Measurements from ENCODE around the gene PRKCA.
A peak's percentile ranks its signal among the peaks of the same experiment; 100 is the strongest.
"Not testable (repeated sequence)": the region's sequence is repeated elsewhere in the genome, so short reads cannot be mapped to it uniquely, and the experiment has no call there.

The PRKCA gene

DNA sequence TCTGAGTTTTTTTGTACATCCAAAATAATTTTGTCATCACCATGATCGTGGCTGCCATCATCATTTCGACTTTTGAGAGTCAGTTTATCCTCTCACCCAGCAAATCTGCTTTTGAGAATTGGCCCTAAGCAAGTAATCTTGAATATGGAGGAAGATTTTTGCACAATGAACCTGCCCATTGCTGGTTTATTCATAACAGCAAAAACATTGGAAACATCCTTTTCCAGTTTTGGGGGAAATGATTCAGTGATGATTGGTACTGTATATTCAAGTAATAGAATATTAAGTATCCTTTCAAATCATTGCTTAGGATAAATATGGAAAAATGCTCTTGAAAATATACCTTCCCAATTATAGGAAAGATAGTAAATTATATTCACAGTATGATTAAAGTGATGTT lies 53.1 kb downstream of the PRKCA start:
- no peak for DNase-seq

DNA sequence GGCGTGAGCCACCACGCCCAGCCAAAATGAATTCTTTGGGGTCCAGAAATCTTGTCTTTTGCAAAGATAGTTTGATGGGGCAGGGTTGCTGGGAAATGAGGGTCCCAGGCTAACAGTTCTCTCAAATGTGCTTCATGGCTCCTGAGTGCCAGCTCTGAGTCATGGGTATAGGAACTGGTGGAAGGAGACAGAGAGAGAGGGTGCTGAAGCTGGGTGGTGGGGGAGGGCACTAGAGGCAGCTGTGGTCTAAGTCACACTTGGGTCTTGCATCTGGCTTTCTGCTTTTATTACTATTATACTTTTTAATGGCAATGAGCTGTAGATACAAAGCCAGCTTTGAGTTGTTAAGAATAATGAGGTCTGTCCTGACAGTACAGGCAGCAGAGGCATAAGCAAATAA lies 54.6 kb downstream of the PRKCA start:
- DNase-seq: no peak

DNA sequence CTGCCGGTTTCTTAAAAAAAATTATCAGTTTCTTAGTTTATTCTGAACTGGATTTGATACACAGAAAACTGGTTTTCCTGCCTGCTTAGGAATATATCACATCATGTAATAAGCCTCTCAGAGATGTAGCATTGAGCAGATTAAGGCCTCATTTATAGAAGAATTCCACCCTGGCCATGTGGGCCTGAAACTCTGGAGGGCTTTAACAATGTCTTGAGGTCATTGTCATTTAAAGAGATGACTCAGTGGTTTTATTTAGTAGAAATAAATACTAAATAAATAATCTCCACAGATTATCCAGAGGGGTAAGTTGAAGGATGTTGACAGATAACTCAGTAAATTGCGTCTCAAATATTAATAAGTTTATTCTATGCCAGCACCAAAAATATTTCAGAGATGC lies 56.9 kb downstream of the PRKCA start:
- no peak for DNase-seq

DNA sequence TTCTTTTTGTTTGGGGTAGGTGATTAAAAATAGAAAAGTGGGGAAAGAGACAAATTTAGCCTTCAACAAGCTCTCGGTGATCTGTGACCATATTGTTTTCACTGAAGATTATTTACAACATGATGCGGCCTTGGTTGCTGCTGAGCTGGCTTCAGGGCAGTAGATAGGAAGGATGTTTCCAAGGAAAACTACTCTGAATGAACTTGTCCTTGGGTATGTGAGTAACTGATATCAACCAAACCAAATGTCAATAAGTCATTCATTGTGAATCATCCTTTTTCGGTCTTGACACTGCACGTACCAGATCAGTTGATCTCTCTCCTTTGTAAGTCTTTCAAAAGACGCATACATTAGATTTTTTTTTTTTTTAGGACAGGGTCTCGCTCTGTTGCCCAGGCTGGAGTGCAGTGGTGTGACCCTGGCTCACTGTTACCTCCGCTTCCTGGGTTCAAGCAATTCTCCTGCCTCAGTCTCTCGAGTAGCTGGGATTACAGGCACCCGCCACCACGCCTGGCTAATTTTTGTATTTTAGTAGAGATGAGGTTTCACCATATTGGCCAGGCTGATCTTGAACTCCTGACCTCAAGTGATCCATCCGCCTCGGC lies 58.6 kb downstream of the PRKCA start:
- not testable (repeated sequence) for DNase-seq

DNA sequence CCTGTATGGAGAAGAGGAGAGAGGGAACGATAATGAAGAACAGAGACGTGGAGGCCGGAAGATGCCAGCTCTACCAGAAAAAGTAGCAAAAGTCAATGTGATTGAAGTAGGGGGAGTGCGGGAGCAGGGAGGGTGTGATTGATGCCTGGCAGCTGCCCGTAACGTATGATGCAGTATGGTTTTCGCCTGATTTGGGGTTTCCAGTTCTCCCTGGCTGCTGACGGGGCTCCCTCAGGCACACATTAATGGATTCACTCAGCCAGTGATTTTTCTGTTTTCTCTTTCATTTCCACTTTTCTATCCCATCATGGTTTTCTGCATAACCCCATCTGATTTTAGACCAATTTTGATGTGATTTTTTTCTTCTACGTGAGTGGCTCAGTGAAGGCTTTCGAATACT lies 62.1 kb downstream of the PRKCA start:
- no peak for DNase-seq

DNA sequence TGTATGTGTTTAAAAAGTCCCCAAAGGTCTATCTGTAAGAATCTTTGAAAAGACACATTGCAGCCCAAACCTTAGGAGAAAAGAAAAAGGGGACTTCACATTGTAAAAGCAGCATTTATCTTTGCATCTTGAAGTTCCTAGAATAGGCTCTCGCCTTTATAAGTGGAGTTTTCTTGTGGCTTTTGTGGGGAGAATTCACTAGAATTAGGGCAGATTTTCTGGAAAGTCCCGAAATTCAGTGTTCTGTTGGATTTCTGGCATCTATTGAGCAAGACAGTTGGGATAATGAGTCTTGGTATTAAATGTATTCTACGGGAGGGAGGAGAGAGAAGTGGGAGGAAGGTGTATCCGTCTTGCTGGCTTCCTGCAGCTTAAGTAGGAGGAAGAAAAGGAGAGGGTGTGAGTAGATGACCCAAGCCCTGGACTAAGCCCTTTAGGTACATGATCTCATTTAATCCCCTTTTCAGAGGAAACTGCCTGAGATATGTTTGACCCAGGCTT lies 62.6 kb downstream of the PRKCA start:
- DNase-seq: peak; percentile 46

DNA sequence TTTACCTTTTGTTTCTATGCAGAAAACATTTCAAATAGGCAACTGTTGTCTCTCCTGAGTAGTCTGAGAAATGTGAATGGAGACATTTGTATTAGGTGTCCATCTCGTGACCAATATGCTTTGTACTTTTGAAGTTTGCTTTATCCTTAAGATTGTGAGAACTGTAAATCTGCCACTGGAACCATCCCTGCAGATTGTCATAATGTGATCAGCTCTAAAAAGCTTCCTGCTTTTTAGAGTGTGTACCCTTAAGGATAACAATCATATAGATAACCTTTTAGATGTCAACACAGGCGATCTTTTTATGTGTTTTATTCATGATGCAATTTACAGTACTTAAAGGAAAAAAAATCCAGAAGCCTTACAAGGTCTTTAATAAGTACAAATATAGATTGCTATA lies 63.5 kb downstream of the PRKCA start:
- no peak for DNase-seq

DNA sequence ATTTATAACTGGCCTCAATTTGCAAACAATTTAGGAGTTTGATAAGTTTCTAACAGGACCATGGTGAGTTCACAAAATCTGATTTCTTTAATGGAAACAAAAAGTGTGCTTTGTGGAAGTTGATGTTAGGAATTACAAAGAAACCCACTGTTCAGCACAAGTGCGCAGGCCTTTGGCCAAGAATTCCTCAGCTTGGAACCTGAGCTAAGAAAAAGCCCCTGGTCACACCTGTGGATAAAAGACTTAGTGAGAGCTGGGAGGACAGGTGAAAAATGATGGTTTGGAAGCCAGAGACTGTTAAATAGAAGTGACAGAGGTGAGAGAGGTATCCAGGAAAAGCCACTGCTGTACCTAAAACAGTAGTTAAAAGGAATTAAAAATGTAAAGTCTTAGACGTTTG lies 64.7 kb downstream of the PRKCA start:
- no peak for DNase-seq

DNA sequence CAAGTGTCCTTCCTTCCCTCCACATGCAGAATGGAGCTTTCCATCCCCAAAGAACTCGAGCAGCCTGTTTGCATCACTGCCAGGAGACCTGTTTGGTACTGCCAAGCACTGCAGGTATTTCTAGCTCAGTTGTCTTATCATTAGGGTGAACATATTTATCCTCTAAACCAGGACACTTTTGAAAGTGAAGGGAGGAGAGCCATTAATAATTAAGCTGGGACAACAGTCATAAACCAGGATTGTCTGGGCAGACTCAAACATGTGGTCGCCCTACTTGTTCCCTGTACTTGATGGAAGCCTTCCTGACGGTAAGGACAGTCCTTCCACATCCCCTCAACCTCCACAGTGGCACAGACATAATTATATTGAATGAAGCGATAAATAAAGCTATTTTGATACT lies 67.4 kb downstream of the PRKCA start:
- no peak for DNase-seq

DNA sequence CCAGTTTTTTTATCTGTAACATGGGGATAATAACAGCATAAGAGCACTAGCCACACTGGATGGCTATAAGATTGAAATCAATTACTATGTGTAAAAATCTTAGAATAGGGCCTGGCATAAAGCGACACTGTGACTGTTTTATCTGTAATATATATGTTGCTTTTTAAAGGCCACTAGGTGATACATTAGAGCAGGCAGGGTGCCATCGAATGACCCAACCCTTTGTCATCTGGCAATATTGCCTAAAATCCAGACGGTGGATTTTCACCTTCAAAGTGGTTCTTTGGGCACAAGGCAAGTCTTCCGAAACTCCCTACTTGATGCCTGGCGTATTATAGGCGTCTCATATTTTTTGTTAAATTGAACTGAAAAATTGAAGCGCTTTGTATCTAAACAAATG lies 69.1 kb downstream of the PRKCA start:
- no peak for DNase-seq

DNA sequence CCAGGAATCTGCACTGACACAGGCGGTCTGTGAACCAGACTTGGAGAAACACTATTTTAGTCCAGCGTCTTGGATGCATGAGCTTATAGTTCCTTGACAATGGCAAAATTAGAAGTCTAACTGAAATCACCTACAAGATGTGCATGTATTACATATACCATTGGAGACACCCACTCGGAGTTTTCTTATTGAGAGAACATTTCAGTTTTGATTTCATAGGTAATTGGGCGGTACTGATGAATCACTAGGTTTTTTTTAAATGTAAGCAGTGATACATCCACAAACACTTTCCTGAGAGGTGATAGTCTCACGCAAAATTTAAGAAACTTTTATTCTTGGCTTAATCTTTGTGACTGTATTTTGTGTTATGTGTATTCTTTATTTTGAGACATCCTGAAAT lies 69.8 kb downstream of the PRKCA start:
- no peak for DNase-seq

DNA sequence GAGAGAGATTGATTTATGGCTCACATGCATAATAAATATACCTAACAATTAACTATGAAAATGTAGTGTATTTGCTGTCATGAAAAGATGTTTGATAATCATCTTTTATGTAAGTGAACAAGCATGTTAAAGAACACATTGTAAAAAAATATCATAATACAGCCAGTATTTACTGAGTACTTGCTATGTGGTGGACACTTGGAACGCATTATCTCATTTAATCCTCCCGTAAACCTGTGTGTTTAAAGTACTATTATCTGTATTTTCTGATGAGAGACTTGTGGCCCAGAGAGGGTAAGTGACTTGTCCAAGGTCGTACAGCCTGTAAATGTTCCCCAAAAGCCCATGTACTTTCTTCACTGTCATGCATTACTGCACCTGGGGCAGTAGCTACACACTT lies 70.7 kb downstream of the PRKCA start:
- DNase-seq: no peak

DNA sequence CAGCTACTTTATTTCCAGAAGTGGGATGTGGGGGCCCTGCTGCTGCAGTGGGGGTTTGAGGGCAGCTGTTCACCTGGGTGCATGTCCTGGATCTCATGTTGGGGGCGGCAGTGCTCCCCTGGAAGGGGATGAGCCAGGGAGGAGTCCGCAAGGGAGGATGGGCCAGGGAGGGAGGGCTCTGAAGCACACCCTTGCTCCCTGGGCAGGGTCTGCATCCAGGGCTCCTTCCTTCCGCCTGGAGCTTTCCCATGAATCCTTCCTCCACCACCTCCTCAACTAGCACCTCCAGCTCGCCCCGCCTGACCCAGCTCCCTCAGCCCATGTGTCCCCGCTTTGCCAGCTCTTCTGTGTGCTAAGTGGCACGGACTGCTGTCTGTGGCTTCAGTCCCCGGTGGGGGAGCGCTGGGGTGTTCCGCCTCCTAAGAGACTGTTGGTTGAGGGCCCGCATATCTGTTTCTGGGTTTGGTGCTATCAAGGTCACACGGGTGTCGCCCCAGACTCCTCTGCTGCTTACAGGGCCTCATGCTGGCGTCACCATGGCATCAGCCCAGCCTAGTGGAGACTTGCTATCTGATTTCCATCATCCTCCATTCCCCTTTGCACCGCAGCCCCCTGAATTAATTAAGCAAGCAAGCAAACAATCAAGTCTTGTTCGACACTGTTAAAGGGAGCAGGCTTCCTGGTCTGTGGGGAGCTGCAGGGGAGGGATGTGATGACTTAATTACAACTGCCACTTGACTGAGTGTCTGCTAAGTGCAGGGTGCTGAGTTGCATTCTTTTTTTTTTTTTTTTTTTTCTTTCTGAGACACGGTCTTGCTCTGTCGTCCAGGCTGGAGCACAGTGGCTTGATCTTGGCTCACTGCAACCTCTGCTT lies 71.8 kb downstream of the PRKCA start:
- DNase-seq: peak; percentile 34

DNA sequence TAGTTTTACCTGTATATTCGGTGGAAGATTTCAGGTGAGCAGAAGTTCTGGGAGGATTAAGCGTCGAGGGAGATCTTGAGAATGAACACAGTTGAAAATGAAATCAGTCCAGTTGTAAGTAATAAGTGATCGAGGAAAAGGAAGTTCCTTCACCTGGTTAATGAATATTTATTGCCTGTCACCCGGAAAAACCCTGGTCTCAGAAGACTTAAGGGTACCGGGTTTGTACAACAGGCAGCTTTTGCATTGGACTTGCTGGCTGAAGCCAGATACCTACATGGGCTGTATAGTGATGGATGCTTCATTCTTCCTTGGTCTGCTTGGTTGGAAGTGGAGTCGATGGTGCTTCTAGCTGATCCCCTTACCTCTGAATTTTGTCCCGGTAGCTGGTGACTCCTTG lies 72.7 kb downstream of the PRKCA start:
- DNase-seq: no peak

DNA sequence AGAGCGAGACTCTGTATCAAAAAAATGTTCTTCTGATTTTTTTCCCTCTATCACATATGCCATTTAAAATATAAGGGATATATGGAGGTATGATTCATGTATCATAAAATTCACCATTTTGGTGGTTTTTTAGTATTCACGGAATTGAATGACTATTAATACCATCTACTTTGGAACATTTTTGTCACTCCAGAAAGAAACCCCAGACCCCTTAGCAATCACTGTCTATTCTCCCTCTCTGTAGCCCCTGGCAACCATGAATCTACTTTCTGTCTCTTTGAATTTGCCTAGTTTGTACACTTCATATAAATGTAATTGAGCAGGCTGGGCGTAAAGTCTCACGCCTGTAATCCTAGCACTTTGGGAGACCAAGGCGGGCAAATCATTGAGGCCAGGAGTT lies 75.9 kb downstream of the PRKCA start:
- DNase-seq: no peak

DNA sequence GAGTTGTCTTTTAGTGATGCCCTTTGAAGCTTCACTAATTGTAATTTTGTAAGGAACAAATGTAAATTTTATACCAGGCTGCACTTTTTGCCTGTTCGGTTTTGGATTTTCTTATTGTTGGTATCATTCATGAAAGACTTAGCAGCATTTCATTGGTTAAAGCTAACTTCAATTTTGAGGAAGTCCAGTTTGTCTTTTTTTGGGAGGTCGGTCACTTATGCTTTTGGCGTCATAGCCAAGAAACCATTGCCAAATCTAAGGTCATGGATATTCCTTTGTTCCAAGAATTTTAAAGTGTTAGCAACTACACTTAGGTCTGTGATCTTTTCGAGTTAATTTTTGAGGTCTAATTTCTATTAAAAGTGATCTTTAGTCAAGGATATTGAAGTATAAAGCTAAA lies 77.1 kb downstream of the PRKCA start:
- no peak for DNase-seq

DNA sequence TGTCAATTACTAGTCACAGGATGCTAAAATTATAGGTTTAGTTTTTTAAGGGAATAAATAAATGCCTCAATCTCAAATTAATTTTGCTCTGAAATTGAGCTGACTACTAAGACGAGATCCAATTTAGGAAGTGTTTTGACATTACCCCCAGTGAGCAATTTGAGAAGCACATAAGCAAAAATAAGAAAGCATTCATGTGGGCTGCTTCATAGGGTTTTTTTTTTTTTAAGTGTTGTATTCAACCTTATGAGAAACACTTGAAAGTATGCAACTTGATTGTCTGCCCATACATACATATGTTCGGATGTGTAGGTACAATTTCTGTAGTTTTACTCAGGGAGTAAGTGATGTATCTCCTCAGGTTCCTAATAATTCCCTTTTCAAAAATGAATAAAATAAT lies 77.6 kb downstream of the PRKCA start:
- no peak for DNase-seq

DNA sequence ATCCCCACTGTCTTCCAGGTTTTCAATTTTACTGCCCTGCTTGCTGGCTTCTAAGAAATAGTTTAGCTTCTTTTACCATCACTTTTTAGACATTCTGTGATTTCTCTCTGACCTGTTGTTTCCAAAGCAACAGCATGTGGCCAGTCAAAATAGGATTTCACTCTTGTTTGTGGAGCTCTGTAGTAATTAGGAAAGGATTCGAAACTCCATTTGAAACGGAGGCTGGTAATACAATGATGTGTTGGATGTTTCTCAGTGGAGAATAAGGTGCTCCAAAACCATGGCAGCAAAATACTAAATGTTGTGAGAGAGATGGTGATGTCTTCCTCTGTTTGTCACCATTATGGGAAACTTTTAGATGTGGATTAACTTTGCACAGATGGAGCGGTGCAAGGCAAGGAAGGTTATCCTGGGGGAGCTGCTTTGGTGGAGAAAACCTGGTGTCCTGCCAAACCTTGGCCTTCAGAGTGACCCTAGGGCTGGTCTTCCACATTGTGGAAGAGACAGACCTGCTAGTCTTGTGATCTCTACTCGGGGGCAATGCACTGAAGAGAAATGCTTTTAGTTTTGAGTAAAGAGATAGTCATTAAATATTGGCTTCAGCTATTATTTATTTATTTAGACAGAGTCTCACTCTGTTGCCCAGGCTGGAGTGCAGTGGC lies 79.4 kb downstream of the PRKCA start:
- no peak for DNase-seq

DNA sequence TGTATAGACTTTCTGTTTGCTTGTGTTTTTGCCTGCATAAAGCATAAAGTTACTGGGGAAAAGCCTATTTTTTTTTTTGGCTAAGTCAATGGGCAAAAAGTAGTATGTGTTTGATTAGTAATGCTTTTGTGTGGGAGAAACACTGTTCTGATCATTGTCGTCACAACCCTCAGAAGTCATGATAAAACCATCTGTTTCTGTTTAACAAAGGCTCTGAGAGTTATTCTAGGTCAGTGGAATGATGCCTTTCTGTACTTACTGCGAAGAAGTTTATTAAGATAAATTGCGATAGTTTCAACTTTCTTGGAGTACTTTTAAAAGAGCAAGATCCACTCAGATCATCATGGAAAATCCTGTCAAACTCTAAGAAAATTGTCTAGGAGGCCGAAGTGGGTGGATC lies 80.9 kb downstream of the PRKCA start:
- DNase-seq: no peak

DNA sequence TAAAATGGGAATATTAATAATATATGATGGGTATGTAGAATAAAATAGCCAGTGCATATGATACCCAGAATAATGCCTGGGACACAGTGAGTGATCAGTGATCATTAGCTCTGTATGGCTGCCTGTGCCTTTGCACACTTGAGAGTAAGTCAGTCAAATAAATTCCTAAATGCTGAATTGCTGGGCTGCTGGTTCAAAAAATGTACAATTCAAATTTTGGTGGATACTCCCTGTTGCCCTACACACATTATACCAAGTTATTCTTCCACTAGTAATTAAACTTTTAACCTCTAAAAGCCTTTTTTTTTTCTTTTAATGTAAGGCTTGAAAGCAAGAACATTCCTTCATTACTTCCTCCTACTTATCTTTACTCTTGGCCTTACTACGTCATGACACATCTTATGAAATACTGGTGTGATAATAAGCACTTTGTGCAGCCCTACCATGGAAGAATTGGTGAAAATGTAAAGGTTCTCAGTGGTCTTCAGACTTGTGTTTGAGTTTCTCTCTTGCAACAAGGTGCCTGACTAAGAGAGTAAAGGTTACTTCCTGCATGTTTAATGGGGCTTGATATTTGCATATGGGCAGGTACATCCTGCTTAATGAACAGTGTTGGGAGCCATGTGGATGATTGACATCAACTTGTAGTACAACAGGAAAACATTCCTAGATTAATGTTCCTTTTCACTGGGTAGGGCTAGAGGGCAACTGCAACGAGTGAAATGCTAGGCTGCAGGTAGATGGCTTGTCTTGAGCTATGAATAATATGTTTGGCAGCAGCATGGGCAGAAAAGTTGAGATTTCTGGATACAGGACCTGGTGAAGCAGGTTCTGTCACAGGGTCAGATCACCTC lies 84.3 kb downstream of the PRKCA start:
- DNase-seq: no peak

DNA sequence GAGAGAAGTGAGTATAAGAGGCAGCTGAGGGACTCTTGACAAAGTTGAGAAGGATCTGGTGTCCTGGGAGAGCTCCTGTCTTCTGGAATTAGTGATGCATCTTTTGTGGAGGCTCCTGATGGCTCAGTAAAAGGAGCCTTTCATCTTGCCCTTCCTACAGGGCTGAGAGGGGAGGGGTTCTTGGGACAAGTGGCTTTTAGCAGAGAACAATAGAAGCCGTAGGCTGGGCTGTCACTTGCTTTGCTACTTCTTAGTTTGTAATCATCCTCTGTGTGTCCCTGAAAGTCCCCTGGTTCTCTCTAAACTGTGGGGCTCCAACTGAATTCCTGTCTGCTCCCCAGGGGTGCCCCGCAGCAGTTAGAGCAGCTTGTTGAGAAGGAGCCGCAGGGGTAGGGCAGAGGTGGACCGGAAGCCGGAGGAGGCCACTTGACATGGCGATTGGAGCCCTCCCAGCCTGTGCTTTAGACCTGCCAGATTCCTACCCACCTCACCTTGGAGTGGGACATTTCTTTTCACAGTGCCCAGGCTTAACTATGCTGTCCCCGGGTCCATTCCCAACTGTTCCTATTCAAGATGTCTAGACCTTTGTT lies 85.1 kb downstream of the PRKCA start:
- DNase-seq: no peak

DNA sequence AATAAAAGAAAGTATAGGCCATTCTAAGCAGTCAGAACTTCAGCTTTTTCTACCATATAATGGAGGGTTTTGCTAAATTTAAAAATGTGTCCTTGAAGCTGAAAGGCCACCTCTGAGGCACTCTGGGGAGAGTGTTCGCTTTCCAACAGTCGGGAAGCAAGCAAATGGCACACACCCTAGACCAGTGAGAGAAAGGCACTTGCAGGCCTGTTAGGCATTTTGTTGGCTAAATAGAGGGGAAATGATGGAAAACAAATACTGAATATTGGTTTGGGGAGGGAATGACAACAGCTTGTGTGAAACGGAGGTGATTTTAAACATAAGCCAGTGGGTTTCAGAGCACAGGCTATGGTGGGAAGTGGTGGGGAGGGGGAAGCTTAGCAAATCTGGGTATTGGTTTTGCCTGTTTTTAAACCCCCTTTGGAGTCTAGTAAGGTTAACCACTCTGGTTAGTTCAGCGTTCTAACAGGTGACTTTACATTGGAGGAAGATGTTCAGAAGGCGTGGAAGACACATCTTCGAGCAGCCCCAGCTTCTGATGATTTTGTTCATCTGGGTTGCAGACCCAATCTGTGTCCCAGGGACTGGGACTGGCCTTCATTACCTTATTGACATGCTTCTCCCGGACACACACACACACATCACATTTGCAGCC lies 90.5 kb downstream of the PRKCA start:
- no peak for DNase-seq

Measured in CD4-positive, alpha-beta T cell treated with Interleukin-4 for 4 hours (primary cell).